Loucy (cell line): Measurements from ENCODE around the gene FAM210A.

Experiments used
- EZH2phosphoT487 ChIP-seq: fragments of 200-600 bp; IDR thresholded peaks from 2 replicates; pipeline ENCODE4 v1.6.1; 2018; ENCODE audit warnings: antibody characterized with exemption, mild to moderate bottlenecking, moderate library complexity, borderline replicate concordance
- TF ChIP-seq, protein P1 (sequence below): fragments of 200-600 bp; sonication (generic); conservative IDR thresholded peaks from 2 replicates; pipeline ENCODE4 v1.5.1; 2014; ENCODE audit warnings: mild to moderate bottlenecking, antibody characterized with exemption, low read length

DNA sequence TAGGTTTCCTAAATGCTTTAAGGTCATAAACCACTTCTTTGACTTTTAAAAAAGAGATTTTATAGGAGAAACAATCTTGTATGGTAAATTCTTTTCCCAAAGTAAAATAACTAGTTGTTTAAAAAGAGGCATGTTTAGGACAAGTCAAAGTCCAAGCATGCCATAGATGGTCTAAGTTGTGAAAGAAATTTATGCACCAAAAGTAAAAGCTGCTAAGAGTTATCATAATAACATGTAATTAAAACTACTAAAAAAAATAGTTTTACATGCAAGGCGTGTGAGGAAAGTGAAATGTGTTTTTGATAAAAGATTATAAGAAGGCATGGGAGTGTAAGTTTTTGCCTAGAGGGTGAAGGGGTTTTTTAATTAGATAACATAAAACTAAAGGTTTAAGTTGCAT, 22.5 kb downstream of the FAM210A start:
- TF ChIP-seq, protein P1, sequence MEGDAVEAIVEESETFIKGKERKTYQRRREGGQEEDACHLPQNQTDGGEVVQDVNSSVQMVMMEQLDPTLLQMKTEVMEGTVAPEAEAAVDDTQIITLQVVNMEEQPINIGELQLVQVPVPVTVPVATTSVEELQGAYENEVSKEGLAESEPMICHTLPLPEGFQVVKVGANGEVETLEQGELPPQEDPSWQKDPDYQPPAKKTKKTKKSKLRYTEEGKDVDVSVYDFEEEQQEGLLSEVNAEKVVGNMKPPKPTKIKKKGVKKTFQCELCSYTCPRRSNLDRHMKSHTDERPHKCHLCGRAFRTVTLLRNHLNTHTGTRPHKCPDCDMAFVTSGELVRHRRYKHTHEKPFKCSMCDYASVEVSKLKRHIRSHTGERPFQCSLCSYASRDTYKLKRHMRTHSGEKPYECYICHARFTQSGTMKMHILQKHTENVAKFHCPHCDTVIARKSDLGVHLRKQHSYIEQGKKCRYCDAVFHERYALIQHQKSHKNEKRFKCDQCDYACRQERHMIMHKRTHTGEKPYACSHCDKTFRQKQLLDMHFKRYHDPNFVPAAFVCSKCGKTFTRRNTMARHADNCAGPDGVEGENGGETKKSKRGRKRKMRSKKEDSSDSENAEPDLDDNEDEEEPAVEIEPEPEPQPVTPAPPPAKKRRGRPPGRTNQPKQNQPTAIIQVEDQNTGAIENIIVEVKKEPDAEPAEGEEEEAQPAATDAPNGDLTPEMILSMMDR: no peak
- no peak for TF ChIP-seq EZH2phosphoT487
